ENCODE data around the gene AAMDC.

DNA sequence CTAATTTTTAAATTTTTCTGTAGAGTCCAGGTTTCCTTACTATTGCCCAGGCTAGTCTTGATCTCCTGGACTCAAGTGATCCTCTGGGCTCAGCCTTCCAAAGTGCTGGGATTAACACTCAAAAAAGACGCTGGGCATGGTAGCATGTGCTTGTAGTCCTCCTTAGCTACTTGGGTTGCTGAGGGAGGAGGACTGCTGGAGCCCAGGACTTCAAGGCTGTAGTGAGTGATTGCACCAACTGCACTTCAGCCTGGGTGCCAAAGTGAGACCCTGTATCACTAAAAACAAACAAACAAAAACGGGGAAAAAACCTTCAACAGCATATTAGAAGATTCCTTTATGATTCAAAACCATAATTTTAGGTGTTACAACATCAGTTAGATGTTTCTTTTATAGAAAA is 45.0 kb upstream of the AAMDC start:
- TF ChIP-seq POLR2A (IDR thresholded peaks at IDR 0.05; ENCODE audit: low read depth, low read length) (no peak), TAF1 (IDR thresholded peaks at IDR 0.05; ENCODE audit: borderline replicate concordance, low read depth, low read length) (no peak)

All from GM12892 (cell line).